Measurements from ENCODE around the gene CROCC2.

The CROCC2 gene

GRCh38 chr2:240875228-240876034 is 30.7 kb upstream of the CROCC2 start:
- FAIRE-seq (no peak), DNase-seq (ENCODE audit: insufficient read length, low spot score) (no peak)

DNA sequence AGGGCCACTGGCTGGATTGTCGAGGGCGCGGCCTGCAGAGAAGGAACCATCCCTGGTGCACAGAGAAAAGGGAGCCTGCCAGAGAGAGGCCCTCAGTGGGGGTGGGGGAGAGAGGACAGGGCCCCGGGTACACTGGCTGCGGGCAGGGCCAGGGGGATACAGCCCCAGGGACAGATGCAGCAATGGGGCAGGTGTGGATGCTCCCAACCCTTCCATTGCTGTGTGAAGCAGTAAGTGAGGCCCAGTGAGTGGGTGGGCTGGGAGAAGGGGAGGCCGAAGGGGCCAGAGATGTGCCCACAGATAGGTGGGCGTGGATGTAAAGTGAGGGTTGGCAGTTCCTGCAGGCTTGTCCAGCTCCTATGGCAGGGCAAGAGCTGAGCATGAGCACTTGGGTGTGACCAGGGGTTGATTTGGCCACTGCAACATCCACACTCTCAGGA is 30.1 kb upstream of the CROCC2 start:
- no peak for FAIRE-seq
- DNase-seq (ENCODE audit: insufficient read length, low spot score) = no peak

GRCh38 chr2:240876475-240877251 is 29.5 kb upstream of the CROCC2 start:
- FAIRE-seq = no peak
- DNase-seq (ENCODE audit: insufficient read length, low spot score) = no peak

DNA sequence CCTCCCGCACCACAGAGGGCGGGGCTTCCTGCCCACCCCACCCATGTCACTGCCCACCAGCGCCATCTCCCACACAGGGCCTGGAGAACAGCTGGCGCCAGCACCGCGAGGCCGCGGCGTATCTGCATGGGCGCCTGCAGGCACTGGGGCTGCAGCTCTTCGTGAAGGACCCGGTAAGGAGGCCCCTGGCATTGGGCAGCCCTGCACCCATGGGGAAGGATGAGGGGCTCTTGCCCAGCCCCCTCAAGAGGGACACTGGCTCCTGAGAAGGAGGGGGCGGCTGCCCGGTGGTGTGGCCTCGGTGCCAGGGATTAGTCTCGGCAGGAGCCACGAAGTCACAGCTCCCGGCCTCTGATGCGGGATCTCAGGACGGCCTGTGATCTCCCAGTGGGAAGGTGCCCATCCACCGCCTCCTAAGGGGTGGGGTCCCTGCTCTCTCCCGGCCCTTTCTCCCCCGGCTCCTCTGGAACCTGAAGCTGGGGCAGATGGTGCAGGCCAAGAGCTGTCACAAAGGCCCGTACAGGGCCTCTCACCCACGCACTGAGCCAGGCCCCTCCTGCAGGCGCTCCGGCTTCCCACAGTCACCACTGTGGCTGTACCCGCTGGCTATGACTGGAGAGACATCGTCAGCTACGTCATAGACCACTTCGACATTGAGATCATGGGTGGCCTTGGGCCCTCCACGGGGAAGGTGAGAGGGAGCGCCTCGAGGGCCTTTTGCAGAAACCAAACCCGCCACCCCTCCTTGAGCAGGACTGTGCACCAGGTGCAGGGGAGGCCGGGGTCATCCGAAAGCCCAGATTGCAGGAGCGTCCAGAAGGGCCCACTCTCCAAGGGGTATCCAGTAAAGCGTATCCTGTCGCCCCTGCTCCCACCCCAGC is 28.4 kb upstream of the CROCC2 start:
- DNase-seq (ENCODE audit: insufficient read length, low spot score) (no peak), FAIRE-seq (no peak)

DNA sequence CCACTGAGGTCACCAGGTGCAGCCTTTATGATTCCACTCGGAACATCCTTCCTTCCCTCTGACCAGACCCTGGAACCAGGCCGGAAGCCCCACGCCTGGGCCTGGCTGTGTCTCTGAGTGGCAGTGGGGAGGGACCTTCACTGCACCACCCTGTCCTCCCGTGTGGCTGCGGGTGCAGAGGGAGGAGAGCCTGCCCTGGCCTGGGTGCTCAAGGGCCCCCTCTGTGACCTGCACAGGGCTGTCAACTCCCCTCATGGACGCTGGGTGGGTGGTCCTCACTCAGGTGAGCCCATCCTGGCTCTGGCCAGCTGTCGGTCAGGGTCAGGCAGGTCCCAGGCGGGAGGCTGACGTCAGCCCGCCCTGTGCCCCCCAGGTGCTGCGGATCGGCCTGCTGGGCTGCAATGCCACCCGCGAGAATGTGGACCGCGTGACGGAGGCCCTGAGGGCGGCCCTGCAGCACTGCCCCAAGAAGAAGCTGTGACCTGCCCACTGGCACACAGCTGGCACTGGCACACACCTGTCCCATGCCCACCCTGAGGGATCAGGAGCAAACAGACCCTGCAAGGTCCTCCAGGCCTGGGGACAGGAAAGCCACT is 27.7 kb upstream of the CROCC2 start:
- FAIRE-seq (no peak), DNase-seq (ENCODE audit: insufficient read length, low spot score) (no peak)

GRCh38 chr2:240879105-240879504 is 27.0 kb upstream of the CROCC2 start:
- no peak for FAIRE-seq
- DNase-seq (ENCODE audit: insufficient read length, low spot score) = no peak

DNA sequence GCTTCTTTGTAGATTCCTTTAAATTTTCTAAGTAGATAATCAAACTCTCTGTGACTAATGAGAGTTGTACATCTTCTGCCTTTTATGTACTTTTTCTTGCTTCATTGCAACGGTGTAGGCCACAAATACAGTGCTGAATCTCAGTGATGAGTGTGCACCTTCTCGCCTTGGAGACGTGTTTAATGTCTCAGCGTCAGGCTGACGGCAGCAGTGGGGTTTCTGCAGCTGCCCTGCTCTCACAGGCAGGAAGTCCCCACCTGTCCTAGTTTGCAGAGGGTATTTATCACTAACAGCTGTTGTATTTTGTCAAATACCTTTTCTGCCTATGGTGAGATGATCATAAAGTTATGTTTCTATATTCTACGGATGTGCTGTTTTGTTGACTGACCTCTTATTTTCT is 24.2 kb upstream of the CROCC2 start:
- FAIRE-seq = no peak
- DNase-seq (ENCODE audit: insufficient read length, low spot score) = no peak

- no peak for FAIRE-seq
- no peak for DNase-seq (ENCODE audit: insufficient read length, low spot score)
Observed at GRCh38 chr2:240884221-240884620, 21.9 kb upstream of the CROCC2 start.

- no peak for DNase-seq (ENCODE audit: insufficient read length, low spot score)
- FAIRE-seq = no peak
Observed at GRCh38 chr2:240884745-240885144, 21.4 kb upstream of the CROCC2 start.

DNA sequence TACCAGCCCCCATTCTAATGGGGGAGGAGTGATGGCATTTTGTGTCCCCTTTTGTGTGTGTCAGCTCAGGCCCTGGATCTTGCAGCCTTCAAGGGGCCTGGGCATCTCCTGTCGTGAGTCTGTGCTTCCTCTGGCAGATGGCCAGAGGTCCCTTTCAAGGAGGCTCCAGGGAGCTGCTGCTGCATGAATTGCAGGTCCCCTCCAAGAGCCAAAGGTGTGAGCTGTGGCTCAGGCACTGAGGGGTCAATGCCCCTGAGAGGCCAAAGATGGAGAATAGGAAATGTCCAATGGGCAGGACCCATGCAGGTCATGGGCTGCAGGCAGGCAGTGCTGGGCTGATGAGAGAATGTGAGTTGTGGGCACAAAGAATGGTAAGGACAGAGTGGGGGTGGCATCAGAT is 20.6 kb upstream of the CROCC2 start:
- FAIRE-seq (no peak), DNase-seq (ENCODE audit: insufficient read length, low spot score) (no peak)

GRCh38 chr2:240886023-240886565 is 20.0 kb upstream of the CROCC2 start:
- DNase-seq (ENCODE audit: insufficient read length, low spot score) = no peak
- no peak for FAIRE-seq

DNA sequence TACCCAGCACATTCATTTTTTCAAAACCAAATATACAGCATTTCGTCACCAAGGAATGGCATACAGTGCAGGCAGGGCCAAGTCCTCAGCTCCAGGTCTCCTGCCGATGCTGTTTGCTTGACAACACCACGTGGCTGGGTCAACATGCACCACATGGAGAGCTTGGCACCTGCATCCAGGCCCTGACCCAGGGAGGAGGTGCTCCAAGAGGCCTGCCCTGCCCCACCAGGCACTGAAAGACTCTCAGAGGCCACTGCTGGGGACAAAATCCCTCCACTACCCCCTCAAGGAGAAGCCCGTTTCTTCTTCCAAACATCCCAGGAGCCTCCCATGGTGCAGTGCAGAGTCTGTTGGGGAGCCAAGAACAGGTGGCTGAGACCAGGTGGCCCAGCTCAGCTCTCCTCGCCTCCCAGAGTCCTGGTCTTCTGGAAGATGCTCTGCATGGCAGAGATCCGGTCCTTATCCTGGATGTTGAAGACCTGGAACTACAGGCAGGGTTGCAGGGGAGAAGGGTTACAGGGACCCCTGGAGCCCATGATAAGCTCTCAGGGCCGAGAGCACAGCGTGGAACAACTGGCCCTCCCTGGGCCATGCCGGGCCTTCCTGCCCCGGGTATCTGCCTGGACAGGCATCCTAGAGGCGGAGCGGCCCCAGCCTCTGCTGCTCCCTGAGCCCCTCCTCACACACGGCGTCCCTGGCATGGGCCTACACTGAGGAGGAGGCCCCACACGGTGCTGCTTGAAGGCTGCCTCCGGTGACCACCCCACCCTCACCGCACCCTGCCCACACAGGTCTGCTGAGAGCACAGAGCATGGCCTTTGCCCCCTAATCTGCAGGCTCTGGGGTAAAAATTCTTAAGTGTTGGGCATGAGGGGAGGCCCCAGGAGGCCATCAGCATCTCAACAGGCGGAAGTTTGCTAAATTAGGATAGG is 19.2 kb upstream of the CROCC2 start:
- no peak for DNase-seq (ENCODE audit: insufficient read length, low spot score)

DNA sequence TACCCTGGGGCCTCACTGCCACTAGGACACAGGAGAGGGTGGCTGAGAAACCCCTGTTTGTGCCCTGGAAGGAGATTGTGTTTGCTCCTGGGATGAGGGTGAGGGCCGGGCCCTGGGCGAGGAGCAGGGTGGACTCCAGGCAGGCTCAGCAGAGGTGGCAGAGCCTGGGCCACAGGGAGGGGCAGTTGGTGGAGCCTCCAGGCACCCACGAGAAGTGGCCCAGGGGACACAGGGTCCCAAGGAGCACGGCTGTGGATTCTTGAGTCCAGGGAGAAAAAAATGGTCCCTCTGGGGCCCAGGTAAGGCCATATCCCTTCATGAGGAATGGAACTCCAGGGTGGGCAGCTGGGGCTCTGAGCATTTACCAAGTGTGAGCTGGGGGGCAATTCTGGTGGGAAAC is 18.5 kb upstream of the CROCC2 start:
- DNase-seq (ENCODE audit: insufficient read length, low spot score) = no peak
- FAIRE-seq = no peak

More for the DNA sequence above, 19.2 kb upstream of the CROCC2 start:
- no peak for FAIRE-seq

DNA sequence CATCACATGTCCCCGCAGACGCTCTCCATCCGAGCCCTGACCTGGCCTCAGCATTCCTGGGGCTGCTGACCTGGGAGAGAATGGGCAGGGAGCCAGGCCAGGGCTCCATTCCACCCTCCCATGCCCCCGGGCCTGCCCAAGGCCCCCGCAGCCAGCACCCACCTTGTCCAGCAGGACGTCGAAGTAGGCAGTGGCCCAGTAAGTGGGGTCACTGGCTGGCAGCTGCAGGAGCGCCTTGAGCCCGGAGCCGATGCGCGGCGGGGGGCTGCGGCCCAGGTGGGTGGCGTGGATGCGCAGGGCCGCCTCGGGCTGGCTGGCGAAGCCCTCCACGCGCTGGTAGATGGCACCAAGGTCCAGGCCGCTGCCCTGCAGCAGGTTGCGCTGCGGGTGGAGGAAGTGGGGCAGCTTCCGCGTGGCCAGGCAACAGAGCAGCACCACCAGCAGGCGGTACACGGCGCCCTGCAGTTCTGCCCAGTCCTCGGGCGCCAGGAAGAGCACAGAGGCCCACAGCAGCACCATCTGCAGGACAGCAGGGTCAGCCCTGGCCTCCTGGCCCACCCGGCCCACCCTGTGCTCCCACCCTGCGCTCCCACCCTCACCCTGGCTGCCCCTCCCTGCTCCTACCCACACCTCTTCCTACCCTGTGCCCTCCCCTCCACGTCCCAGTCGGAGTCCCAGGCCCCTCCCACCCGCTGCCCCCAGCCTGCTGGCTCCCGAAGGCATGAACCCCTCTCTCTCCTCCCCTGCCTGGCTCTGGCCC is 17.8 kb upstream of the CROCC2 start:
- FAIRE-seq (no peak), DNase-seq (ENCODE audit: insufficient read length, low spot score) (no peak)

DNA sequence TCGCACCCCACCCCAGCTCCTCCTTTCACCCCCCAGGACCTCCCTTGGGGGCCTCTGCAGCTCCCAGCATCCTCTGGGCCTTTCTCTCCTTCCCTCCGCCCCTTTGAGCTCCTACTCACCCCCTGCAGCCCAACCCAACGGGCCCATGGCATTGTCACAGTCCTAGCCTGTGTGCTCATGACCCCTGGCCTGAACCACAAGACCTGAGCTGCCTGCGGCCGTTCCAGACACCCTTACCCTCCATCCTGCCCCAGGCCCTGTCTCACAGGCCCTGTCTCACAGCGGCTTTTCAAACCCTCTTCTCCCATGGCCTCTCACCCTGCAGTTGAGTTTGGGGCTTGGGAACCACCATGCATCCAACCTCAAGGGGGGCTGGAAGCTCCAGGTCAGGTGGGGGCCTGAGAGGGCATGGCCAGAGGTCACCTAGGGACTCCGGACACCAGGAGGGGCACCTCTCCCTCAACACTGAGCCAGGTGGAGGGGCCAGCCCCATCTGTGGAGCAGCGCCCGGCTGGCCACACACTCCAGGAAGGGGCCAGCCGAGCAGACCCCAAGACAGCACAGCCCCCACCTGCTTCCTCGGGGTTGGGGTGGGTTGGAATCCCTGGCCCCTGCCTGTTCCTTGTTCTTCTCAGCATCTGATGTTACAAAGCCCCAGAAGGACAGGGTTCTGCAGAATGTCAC is 17.1 kb upstream of the CROCC2 start:
- DNase-seq (ENCODE audit: insufficient read length, low spot score) (no peak), FAIRE-seq (no peak)

DNA sequence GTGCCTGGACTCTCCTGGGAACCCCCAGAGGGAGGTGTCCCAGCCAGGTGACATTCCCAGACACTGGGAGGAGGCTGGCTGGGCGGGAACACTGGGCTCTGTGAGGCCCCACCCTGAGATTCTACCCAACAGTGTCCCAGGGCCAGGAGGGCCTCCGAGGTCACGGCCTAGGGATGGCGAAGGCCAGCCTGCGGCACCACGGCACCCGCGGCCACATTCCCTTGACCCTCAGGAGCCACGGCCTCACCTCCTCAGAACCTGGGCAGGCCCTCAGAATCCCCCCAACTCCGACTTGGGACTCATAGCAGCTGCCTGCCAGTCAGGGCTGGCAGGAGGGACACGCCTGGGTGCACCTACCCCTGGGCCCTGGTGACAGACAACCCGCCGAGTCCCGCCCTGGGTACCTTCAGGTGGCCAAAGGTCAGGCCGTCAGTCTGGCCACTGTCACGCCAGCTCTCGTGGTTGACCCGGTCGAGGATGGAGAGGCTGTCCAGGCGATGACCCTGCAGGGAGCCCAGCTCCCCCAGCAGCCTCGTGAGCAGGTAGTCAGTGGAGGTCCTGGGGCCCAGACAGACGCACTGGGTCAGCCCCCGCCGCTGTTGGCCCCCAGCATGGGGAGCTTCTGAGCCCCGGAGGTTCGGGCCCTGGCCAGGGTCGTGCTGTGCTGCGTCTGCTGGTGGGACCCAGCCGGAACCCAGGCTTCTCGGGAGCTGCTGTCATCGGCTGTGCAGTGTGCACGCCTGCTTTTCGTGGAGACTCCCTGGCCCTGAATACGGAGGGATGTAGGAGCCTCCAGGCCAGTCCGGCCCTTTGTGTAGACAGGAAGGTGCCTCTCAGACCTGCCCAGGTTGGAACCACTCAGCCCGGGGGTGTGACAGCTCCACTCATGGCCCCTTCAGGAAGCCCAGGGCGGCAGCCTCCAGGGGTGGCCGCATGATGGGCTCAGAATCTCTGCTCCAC is 16.3 kb upstream of the CROCC2 start:
- no peak for DNase-seq (ENCODE audit: insufficient read length, low spot score)
- no peak for FAIRE-seq

GRCh38 chr2:240890691-240891090 is 15.4 kb upstream of the CROCC2 start:
- FAIRE-seq (no peak), DNase-seq (ENCODE audit: insufficient read length, low spot score) (no peak)

Measured in GM19239 (cell line).